ENCODE results near the gene EDAR.

Gene EDAR

DNA sequence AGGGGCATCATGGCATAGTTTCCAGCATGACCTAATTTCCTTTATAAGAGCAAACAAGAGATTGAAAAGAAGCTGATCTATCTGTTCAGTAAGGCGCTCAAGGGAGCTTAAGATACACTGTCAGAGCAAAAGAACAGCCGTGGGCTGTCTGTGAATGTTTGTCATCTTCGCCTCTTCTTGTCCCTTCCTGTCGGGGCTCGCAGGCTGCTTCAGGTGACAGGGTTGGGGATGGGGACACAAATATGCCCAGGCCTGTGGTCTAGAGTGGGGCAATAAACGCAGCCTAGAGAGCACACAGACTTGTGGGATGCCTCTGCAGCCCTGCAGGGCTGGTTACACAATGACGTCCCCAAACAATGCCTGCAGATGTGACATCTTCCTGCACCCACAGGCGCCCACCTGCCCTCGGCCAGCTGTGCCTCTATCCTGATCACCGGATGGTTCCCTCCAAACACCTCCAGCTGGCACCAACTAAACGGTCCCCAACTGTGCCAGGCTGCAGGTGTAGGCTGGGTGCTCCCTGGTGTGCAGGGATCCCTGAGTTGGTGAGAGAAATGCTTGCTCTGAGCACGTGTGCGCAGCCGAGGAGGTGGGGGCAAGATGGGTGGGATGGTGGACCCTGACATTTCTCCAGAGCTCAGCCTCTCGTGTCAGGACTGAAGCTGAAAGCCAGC, 72.8 kb downstream of the EDAR start:
- TF ChIP-seq TAF1 (IDR thresholded peaks at IDR 0.05; ENCODE audit: low read depth), result no peak
- TF ChIP-seq TCF12 (IDR thresholded peaks at IDR 0.05; ENCODE audit: low read depth), result no peak
- no peak for TF ChIP-seq YY1 (IDR thresholded peaks at IDR 0.05; ENCODE audit: low read depth)
- TF ChIP-seq, protein P1, sequence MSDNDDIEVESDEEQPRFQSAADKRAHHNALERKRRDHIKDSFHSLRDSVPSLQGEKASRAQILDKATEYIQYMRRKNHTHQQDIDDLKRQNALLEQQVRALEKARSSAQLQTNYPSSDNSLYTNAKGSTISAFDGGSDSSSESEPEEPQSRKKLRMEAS (IDR thresholded peaks at IDR 0.05), result no peak
- no peak for TF ChIP-seq USF1 (IDR thresholded peaks at IDR 0.05)
- no peak for TF ChIP-seq CREB1 (IDR thresholded peaks at IDR 0.05; ENCODE audit: low read depth)
- TF ChIP-seq FOXM1 (IDR thresholded peaks at IDR 0.05; ENCODE audit: borderline replicate concordance, low read depth), result no peak
- TF ChIP-seq EP300 (IDR thresholded peaks at IDR 0.05; ENCODE audit: borderline replicate concordance), result no peak
- TF ChIP-seq, protein P2, sequence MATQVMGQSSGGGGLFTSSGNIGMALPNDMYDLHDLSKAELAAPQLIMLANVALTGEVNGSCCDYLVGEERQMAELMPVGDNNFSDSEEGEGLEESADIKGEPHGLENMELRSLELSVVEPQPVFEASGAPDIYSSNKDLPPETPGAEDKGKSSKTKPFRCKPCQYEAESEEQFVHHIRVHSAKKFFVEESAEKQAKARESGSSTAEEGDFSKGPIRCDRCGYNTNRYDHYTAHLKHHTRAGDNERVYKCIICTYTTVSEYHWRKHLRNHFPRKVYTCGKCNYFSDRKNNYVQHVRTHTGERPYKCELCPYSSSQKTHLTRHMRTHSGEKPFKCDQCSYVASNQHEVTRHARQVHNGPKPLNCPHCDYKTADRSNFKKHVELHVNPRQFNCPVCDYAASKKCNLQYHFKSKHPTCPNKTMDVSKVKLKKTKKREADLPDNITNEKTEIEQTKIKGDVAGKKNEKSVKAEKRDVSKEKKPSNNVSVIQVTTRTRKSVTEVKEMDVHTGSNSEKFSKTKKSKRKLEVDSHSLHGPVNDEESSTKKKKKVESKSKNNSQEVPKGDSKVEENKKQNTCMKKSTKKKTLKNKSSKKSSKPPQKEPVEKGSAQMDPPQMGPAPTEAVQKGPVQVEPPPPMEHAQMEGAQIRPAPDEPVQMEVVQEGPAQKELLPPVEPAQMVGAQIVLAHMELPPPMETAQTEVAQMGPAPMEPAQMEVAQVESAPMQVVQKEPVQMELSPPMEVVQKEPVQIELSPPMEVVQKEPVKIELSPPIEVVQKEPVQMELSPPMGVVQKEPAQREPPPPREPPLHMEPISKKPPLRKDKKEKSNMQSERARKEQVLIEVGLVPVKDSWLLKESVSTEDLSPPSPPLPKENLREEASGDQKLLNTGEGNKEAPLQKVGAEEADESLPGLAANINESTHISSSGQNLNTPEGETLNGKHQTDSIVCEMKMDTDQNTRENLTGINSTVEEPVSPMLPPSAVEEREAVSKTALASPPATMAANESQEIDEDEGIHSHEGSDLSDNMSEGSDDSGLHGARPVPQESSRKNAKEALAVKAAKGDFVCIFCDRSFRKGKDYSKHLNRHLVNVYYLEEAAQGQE (IDR thresholded peaks at IDR 0.05; ENCODE audit: low read depth), result no peak
- TF ChIP-seq RAD21 (IDR thresholded peaks at IDR 0.05; ENCODE audit: low read depth), result no peak
- no peak for TF ChIP-seq EGR1 (IDR thresholded peaks at IDR 0.05)
- TF ChIP-seq CEBPB (IDR thresholded peaks at IDR 0.05), result no peak
- TF ChIP-seq ZBTB7A (IDR thresholded peaks at IDR 0.05; ENCODE audit: low read depth), result no peak
- no peak for TF ChIP-seq TEAD4 (IDR thresholded peaks at IDR 0.05)
- no peak for TF ChIP-seq NFIC (IDR thresholded peaks at IDR 0.05)

DNA sequence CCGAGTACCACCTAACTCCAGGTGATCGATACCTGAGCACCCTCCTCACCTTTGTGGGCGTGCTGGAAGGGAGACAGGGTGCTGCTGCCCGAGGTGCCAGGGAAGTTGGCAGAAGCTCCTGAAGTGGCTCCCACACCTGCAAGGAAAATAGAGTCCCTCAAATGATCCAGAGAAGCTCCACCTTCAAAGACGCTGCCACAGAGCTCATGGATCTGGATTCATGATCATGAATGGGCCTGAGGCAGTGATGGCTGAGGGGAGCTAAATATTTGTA, 76.5 kb downstream of the EDAR start:
- TF ChIP-seq CREB1 (IDR thresholded peaks at IDR 0.05; ENCODE audit: low read depth) (no peak), USF1 (IDR thresholded peaks at IDR 0.05) (no peak), EP300 (IDR thresholded peaks at IDR 0.05; ENCODE audit: borderline replicate concordance) (no peak), ZBTB7A (IDR thresholded peaks at IDR 0.05; ENCODE audit: low read depth) (no peak), TAF1 (IDR thresholded peaks at IDR 0.05; ENCODE audit: low read depth) (no peak), YY1 (IDR thresholded peaks at IDR 0.05; ENCODE audit: low read depth) (no peak), EGR1 (IDR thresholded peaks at IDR 0.05) (no peak)
- TF ChIP-seq, protein P2 (IDR thresholded peaks at IDR 0.05; ENCODE audit: low read depth), result no peak
- TF ChIP-seq, protein P1 (IDR thresholded peaks at IDR 0.05), result no peak

DNA sequence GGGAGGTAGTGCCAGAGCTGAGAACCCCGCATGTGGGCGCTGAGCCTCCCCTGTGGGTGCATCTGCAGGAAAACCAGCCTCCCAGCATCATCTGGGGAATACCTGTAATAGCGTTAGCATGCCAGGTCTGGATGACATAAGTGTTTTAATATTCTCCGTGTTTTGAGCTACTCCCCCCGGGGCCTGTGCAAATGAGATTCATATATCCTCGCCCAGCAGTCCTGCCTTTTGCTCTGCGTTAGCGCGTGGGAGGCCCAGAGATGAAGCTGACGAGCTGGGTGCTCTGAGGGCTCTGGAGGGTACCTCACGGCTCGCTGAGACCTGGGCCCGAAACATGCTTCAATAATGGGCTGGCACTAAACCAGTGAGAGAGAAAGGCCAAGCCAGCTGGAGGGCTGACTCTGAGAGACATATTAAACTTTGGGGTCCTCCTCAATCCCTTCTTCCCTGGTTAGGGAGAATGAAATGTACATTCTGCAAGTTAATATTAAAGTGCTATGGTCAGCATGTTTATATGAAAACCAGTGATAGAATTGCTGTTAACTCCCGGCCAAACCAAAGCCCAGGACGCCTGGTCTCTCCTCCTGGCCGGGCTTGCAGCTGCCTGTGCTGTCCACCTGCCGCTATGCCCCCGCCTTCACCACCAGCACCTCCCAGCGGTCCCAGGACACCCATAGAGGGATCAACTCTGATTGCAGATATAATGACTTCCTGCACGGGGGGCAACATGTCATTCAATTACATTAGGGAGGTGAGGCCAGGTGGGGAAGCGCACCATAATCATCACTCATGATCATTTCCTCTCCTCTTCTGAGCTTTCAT, 77.0 kb downstream of the EDAR start:
- TF ChIP-seq CEBPB (IDR thresholded peaks at IDR 0.05) (no peak), TCF12 (IDR thresholded peaks at IDR 0.05; ENCODE audit: low read depth) (no peak), FOXM1 (IDR thresholded peaks at IDR 0.05; ENCODE audit: borderline replicate concordance, low read depth) (no peak), EP300 (IDR thresholded peaks at IDR 0.05; ENCODE audit: borderline replicate concordance) (no peak), TEAD4 (IDR thresholded peaks at IDR 0.05) (no peak), YY1 (IDR thresholded peaks at IDR 0.05; ENCODE audit: low read depth) (no peak), ZBTB7A (IDR thresholded peaks at IDR 0.05; ENCODE audit: low read depth) (no peak), TAF1 (IDR thresholded peaks at IDR 0.05; ENCODE audit: low read depth) (no peak), USF1 (IDR thresholded peaks at IDR 0.05) (no peak), RAD21 (IDR thresholded peaks at IDR 0.05; ENCODE audit: low read depth) (no peak), CREB1 (IDR thresholded peaks at IDR 0.05; ENCODE audit: low read depth) (no peak), NFIC (IDR thresholded peaks at IDR 0.05) (no peak)
- TF ChIP-seq, protein P2 (IDR thresholded peaks at IDR 0.05; ENCODE audit: low read depth), result no peak
- TF ChIP-seq, protein P1 (IDR thresholded peaks at IDR 0.05), result no peak

Measured in Ishikawa (cell line).